OCI-LY3 (cell line): ENCODE results near the gene TCP11L1.

Source experiments
- H2AFZ ChIP-seq: fragments of 200-600, 300-600 bp; shearing (Covaris generic); 2 replicates; pipeline ENCODE4 v1.6.0; 2014; ENCODE audit warnings: antibody characterized with exemption, low read depth, low read length
- H3K27ac ChIP-seq: fragments of 200-600, 300-600 bp; sonication (generic); 2 replicates; pipeline ENCODE4 v1.5.1; 2014; ENCODE audit warnings: mild to moderate bottlenecking, low read length, moderate library complexity, mixed read lengths
- H3K27me3 ChIP-seq: fragments of 200-600, 300-600 bp; sonication (generic); 2 replicates; pipeline ENCODE4 v1.6.1; 2014; ENCODE audit warnings: low read depth, low read length, mixed read lengths
- H3K36me3 ChIP-seq: fragments of 200-600, 300-600 bp; sonication (generic); replicated peaks from 2 replicates; pipeline ENCODE3; 2014; ENCODE audit warnings: low read depth, low read length, mixed read lengths
- H3K4me1 ChIP-seq: fragments of 300-600, 200-600 bp; sonication (generic); 2 replicates; pipeline ENCODE4 v1.6.1; 2014; ENCODE audit warnings: low read length, mixed read lengths
- H3K4me2 ChIP-seq: fragments of 200-600, 300-600 bp; sonication (generic); 2 replicates; pipeline ENCODE4 v1.6.1; 2014; ENCODE audit warnings: low read length, mixed read lengths
- H3K4me3 ChIP-seq: fragments of 300-600, 200-600 bp; sonication (generic); 2 replicates; pipeline ENCODE4 v1.5.1; 2014; ENCODE audit warnings: antibody characterized with exemption, mild to moderate bottlenecking, low read length, moderate library complexity
- H3K79me2 ChIP-seq: fragments of 300-600, 200-600 bp; shearing (Covaris generic); 2 replicates; pipeline ENCODE4 v1.6.1; 2014; ENCODE audit warnings: mild to moderate bottlenecking, low read length, mixed read lengths
- H3K9ac ChIP-seq: fragments of 300-600, 200-600 bp; shearing (Covaris generic); 2 replicates; pipeline ENCODE4 v1.6.0; 2014; ENCODE audit warnings: mild to moderate bottlenecking, low read length, moderate library complexity
- H3K9me3 ChIP-seq: fragments of 200-600, 300-600 bp; shearing (Covaris generic); 2 replicates; pipeline ENCODE4 v1.6.1; 2014; ENCODE audit warnings: low read length, mixed read lengths; ENCODE audit not compliant: insufficient read depth
- H4K20me1 ChIP-seq: fragments of 200-600, 300-600 bp; sonication (generic); 2 replicates; pipeline ENCODE4 v1.6.1; 2016; ENCODE audit warnings: low read length, mixed read lengths; ENCODE audit not compliant: insufficient read depth
- CTCF ChIP-seq: fragments of 200-600, 300-600 bp; sonication (generic); IDR thresholded peaks from 2 replicates; pipeline ENCODE4 v1.5.1; 2014; ENCODE audit warnings: antibody characterized with exemption, low read length, low read depth
- EZH2phosphoT487 ChIP-seq: fragments of 200-600 bp; shearing (Covaris generic); IDR thresholded peaks from 2 replicates; pipeline ENCODE4 v1.6.1; 2018; ENCODE audit warnings: antibody characterized with exemption, mixed run types, low read depth

TCP11L1 gene

GRCh38 chr11:33017478-33017877 is 21.9 kb upstream of the TCP11L1 start:
- no peak overlapping the region for H3K4me2 ChIP-seq
- no peaks in the 10 kb centered on the region for H3K9me3 ChIP-seq
- H3K79me2 ChIP-seq: no peaks in the 10 kb centered on the region
- H2AFZ ChIP-seq: no peak overlapping the region
- no peak for TF ChIP-seq CTCF
- no peak for TF ChIP-seq EZH2phosphoT487
- H3K36me3 ChIP-seq: no peaks in the 10 kb centered on the region
- H3K27ac ChIP-seq: no peak overlapping the region
- peaks cover 20% of the 10 kb centered on the region for H3K27me3 ChIP-seq
- no peak overlapping the region for H3K4me3 ChIP-seq
- H3K9ac ChIP-seq: no peak overlapping the region
- no peaks in the 10 kb centered on the region for H4K20me1 ChIP-seq
- H3K4me1 ChIP-seq: no peaks in the 10 kb centered on the region

GRCh38 chr11:33017965-33018364 is 21.4 kb upstream of the TCP11L1 start:
- peaks cover 20% of the 10 kb centered on the region for H3K27me3 ChIP-seq
- TF ChIP-seq EZH2phosphoT487 (no peak), CTCF (no peak)

GRCh38 chr11:33018840-33019239 is 20.5 kb upstream of the TCP11L1 start:
- no peaks in the 10 kb centered on the region for H3K36me3 ChIP-seq
- H3K79me2 ChIP-seq: no peaks in the 10 kb centered on the region
- TF ChIP-seq EZH2phosphoT487: no peak
- no peak for TF ChIP-seq CTCF
- H4K20me1 ChIP-seq: no peaks in the 10 kb centered on the region
- H3K9me3 ChIP-seq: no peaks in the 10 kb centered on the region
- no peak overlapping the region for H2AFZ ChIP-seq
- no peak overlapping the region for H3K27ac ChIP-seq
- no peaks in the 10 kb centered on the region for H3K4me1 ChIP-seq
- H3K27me3 ChIP-seq: peaks cover 17% of the 10 kb centered on the region
- no peak overlapping the region for H3K9ac ChIP-seq
- H3K4me2 ChIP-seq: no peak overlapping the region
- H3K4me3 ChIP-seq: no peak overlapping the region

More at GRCh38 chr11:33017965-33018364, 21.4 kb upstream of the TCP11L1 start:
- Histone ChIP-seq H3K27ac (no peak overlapping the region), H3K4me2 (no peak overlapping the region), H3K79me2 (no peaks in the 10 kb centered on the region), H3K4me1 (no peaks in the 10 kb centered on the region), H3K9me3 (no peaks in the 10 kb centered on the region), H3K4me3 (no peak overlapping the region), H3K36me3 (no peaks in the 10 kb centered on the region), H2AFZ (no peak overlapping the region), H4K20me1 (no peaks in the 10 kb centered on the region), H3K9ac (no peak overlapping the region)

- Histone ChIP-seq H3K9ac (no peak overlapping the region), H3K4me1 (no peaks in the 10 kb centered on the region), H3K27me3 (peaks cover 21% of the 10 kb centered on the region), H3K79me2 (no peaks in the 10 kb centered on the region), H3K36me3 (no peaks in the 10 kb centered on the region), H3K9me3 (no peaks in the 10 kb centered on the region), H3K27ac (no peak overlapping the region), H4K20me1 (no peaks in the 10 kb centered on the region), H2AFZ (no peak overlapping the region), H3K4me3 (no peak overlapping the region), H3K4me2 (no peak overlapping the region)
- TF ChIP-seq CTCF (no peak), EZH2phosphoT487 (no peak)
These were observed 17.9 kb upstream of the TCP11L1 start for GRCh38 chr11:33021501-33021900.
